HepG2 (cell line): ENCODE measurements around the gene IDUA. TPM values are rescaled to one million over a fixed set of nuclear protein-coding genes. Genes with fewer than 3 reads are reported as not detected.

Source experiments
- KMT2B ChIP-seq: IDR thresholded peaks from 2 replicates; pipeline ENCODE4 v1.6.1; 2016; ENCODE audit warnings: missing genetic modification reagents, missing compliant biosample characterization
- MED1 ChIP-seq: sonication (generic); formaldehyde crosslinking; IDR thresholded peaks from 2 replicates; pipeline ENCODE4 v1.4.0; 2020; ENCODE audit warnings: missing genetic modification reagents
- MLLT10 ChIP-seq: sonication (generic); formaldehyde crosslinking; IDR thresholded peaks from 2 replicates; pipeline ENCODE4 v1.4.0; 2020; ENCODE audit warnings: missing genetic modification reagents
- NCOA5 ChIP-seq: sonication (generic); formaldehyde crosslinking; IDR thresholded peaks from 2 replicates; pipeline ENCODE4 v1.4.0; 2020; ENCODE audit warnings: missing genetic modification reagents
- POLR2A ChIP-seq, 2 experiments: IDR thresholded peaks; 2 replicates each; pipeline ENCODE4 v1.6.1; 2011; ENCODE audit warnings: low read depth in 2 of 2, low read length in 2 of 2, mild to moderate bottlenecking in 1 of 2, moderate library complexity in 1 of 2; ENCODE audit not compliant: insufficient read depth in 1 of 2
- PRMT3 ChIP-seq: sonication (generic); formaldehyde crosslinking; IDR thresholded peaks from 2 replicates; pipeline ENCODE4 v1.8.1; 2022; ENCODE audit warnings: low read depth, mild to moderate bottlenecking, moderate library complexity, missing genetic modification reagents, borderline replicate concordance
- RBM22 ChIP-seq: fragments of 200-400 bp; formaldehyde crosslinking; optimal IDR thresholded peaks from 2 replicates; pipeline ENCODE3; 2017; ENCODE audit warnings: mild to moderate bottlenecking, low read length, moderate library complexity
- SSRP1 ChIP-seq: IDR thresholded peaks from 2 replicates; pipeline ENCODE4 v1.6.1; 2016; ENCODE audit warnings: control low read depth
- TOPORS ChIP-seq: sonication (generic); formaldehyde crosslinking; IDR thresholded peaks from 2 replicates; pipeline ENCODE4 v1.8.0; 2023; ENCODE audit warnings: mild to moderate bottlenecking, missing genetic modification reagents
- ZC3H13 ChIP-seq: sonication (generic); formaldehyde crosslinking; IDR thresholded peaks from 2 replicates; pipeline ENCODE4 v1.8.1; 2023; ENCODE audit warnings: mild to moderate bottlenecking, missing genetic modification reagents, moderate library complexity
- polyA plus RNA-seq, 8 experiments: library from polyadenylated mRNA; depleted of rRNA in 3 of 8; stranded (reverse) in 7 of 8; unstranded in 1 of 8; fragments of >200 nt; fragmentation: Illumina TruSeq in 4 of 8; extraction: Trizol in 4 of 8; gene quantifications; 2 replicates each; pipeline versions ENCODE4 v1.2.1 to v1.2.3, GENCODE V29; 2011 to 2016; ENCODE audit warnings: low read depth in 4 of 8, missing spikeins in 1 of 8, mixed read lengths in 1 of 8; ENCODE audit not compliant: insufficient read depth in 1 of 8
- total RNA-seq, 5 experiments: library from RNA; depleted of rRNA; stranded (reverse); fragments of >200 nt; fragmentation: Illumina TruSeq; extraction: Trizol; gene quantifications; 2 replicates each; pipeline ENCODE4 v1.2.3, GENCODE V29; 2016; ENCODE audit warnings: low read depth in 1 of 5
- TF ChIP-seq, protein P1 (sequence below): sonication (generic); formaldehyde crosslinking; IDR thresholded peaks from 2 replicates; pipeline ENCODE4 v1.4.0; 2020; ENCODE audit warnings: mild to moderate bottlenecking, missing genetic modification reagents

The IDUA gene
- total and polyA plus RNA-seq, 2 of the 13 experiments (the other 11 are each of a cell fraction or from before 2014, with no cell fraction given), result 0.77 to 1.0 TPM

DNA sequence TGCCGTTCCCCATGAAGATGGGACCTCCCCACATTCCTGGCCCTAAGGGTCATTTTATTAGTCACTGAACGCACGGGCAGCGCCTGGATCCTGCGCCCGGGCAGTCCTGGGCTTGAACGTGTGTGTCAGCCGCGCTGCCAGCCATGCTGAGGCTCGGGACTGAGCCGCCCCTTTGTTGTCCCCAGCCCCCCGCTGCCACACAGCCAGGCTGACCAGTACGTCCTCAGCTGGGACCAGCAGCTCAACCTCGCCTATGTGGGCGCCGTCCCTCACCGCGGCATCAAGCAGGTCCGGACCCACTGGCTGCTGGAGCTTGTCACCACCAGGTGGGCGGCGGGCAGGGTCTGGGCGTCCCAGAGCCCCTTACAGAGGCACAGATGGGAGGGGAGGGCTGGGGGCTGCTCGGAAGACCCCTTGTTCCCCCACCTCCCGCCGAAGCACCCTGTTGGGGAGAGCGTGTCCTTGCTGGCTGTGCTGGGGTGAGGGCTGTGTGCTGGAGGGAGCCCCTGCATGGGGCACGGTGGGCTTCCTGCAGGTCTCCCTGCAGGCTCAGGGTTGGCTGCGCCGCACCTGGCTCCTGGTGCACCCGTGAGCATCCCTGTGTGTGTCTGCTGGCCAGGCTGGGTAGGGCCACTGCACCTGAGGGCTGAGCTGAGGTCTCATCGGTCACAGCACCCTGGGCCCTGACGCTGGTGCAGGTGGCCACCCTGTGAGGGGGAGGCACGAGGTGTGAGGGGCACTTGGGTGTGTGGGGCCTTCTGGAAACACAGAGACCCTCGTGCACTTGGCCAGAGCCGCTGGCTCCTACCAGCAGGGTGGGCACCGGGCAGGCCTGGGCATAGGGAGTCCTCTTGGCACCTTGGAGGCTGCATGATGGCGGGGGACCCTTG is 1.0 kb downstream of the IDUA start (continued):
- peak; percentile 32 for TF ChIP-seq ZC3H13 (CRISPR knock-in tag)
- TF ChIP-seq POLR2A (IDR thresholded peaks at IDR 0.05; ENCODE audit: insufficient read depth in 1 of 2, low read depth in 2 of 2, low read length in 2 of 2), result 0 out of 4 replicates have a peak, but pooled peaks of 1 of the 2 experiments have one; percentile 34
- TF ChIP-seq PRMT3 (CRISPR knock-in tag), result peak; percentile 56; the same call in 1 of the 2 replicates
- TF ChIP-seq MLLT10 (CRISPR knock-in tag), result no peak
- no peak for TF ChIP-seq KMT2B (CRISPR knock-in tag)
- 0 out of 2 replicates have a peak, but pooled peaks have one; percentile 17 for TF ChIP-seq MED1 (CRISPR knock-in tag)
- peak; percentile 85 for TF ChIP-seq RBM22
- TF ChIP-seq TOPORS (CRISPR knock-in tag), result peak; percentile 62; the same call in 1 of the 2 replicates
- TF ChIP-seq, protein P1, sequence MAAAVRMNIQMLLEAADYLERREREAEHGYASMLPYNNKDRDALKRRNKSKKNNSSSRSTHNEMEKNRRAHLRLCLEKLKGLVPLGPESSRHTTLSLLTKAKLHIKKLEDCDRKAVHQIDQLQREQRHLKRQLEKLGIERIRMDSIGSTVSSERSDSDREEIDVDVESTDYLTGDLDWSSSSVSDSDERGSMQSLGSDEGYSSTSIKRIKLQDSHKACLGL (CRISPR knock-in tag), result peak; percentile 14; the same call in 1 of the 2 replicates
- peak; percentile 68; the same call in 1 of the 2 replicates for TF ChIP-seq SSRP1 (CRISPR knock-in tag)
- peak; percentile 60; the same call in 1 of the 2 replicates for TF ChIP-seq NCOA5 (CRISPR knock-in tag)
